H1 (cell line): ENCODE measurements around the gene CEP135. TPM values are rescaled to one million over a fixed set of nuclear protein-coding genes. Genes with fewer than 3 reads are reported as not detected.

Experiments used
- CTCF ChIA-PET: fragments of 300-600 bp; sonication (Branson Sonifier 250); formaldehyde crosslinking; loops from one replicate; lab custom pipeline; 2021; ENCODE audit not compliant: partially characterized antibody; lab: Charles Lee
- POLR2A ChIA-PET: fragments of 300-600 bp; sonication (Branson Sonifier 250); formaldehyde crosslinking; loops from one replicate; lab custom pipeline; 2021; ENCODE audit warnings: inconsistent platforms; ENCODE audit not compliant: partially characterized antibody; lab: Charles Lee
- DNase-seq, 2 experiments: peaks; one replicate each; pipeline versions ENCODE4 v3.0.0 to v3.0.0-alpha.2; 2010 to 2022; ENCODE audit warnings: low spot score in 2 of 2, low read depth in 1 of 2, mixed read lengths in 1 of 2
- FAIRE-seq: peaks from 2 replicates; lab custom pipeline; 2011; peaks lifted over from hg19 to GRCh38; lab: Jason Lieb, UNC
- H2AFZ ChIP-seq: 2 replicates; pipeline ENCODE4 v1.8.1; 2012; ENCODE audit warnings: low read length, inconsistent platforms
- H2AK5ac ChIP-seq: 2 replicates; pipeline ENCODE4 v1.6.1; 2013; ENCODE audit warnings: low read depth, low read length
- H2BK120ac ChIP-seq: replicated peaks from 2 replicates; pipeline ENCODE3; 2013; ENCODE audit warnings: low read depth, low read length, inconsistent platforms
- H2BK12ac ChIP-seq: 2 replicates; pipeline ENCODE4 v1.6.1; 2013; ENCODE audit warnings: low read depth, low read length
- H2BK15ac ChIP-seq: 2 replicates; pipeline ENCODE4 v1.6.1; 2013; ENCODE audit warnings: low read length
- H2BK20ac ChIP-seq: 2 replicates; pipeline ENCODE4 v1.6.1; 2013; ENCODE audit warnings: low read length
- H2BK5ac ChIP-seq: 2 replicates; pipeline ENCODE4 v1.6.1; 2013; ENCODE audit warnings: low read depth, low read length
- H3K14ac ChIP-seq: 2 replicates; pipeline ENCODE4 v1.6.1; 2013; ENCODE audit warnings: inconsistent platforms; ENCODE audit not compliant: insufficient read length
- H3K18ac ChIP-seq: 2 replicates; pipeline ENCODE4 v1.6.1; 2013; ENCODE audit warnings: low read length; ENCODE audit errors: extremely low read depth
- H3K23ac ChIP-seq: 2 replicates; pipeline ENCODE4 v1.6.1; 2013; ENCODE audit warnings: inconsistent platforms; ENCODE audit not compliant: insufficient read length
- H3K23me2 ChIP-seq: 2 replicates; pipeline ENCODE4 v1.6.1; 2013; ENCODE audit warnings: low read depth, low read length
- H3K27ac ChIP-seq: 2 replicates; pipeline ENCODE4 v1.6.1; 2011; ENCODE audit warnings: low read depth, low read length, inconsistent platforms
- H3K27me3 ChIP-seq, 4 experiments: replicated peaks in 1 of 4; 1 replicate in 1 of 4; 2 replicates in 3 of 4; pipeline versions ENCODE4 v1.6.1 to v1.8.1; 2011 to 2013; ENCODE audit warnings: low read length in 3 of 4, mild to moderate bottlenecking in 3 of 4, inconsistent platforms in 2 of 4, mixed read lengths in 2 of 4, moderate library complexity in 1 of 4; ENCODE audit not compliant: control insufficient read depth in 3 of 4, insufficient read depth in 3 of 4; ENCODE audit errors: extremely low read depth in 1 of 4
- H3K36me3 ChIP-seq, 4 experiments: 2 replicates each; pipeline versions ENCODE4 v1.6.1 to v1.8.1; 2011 to 2013; ENCODE audit warnings: mild to moderate bottlenecking in 4 of 4, low read length in 3 of 4, moderate library complexity in 2 of 4, control low read depth in 1 of 4, inconsistent platforms in 1 of 4; ENCODE audit not compliant: insufficient read depth in 4 of 4, control insufficient read depth in 2 of 4
- H3K4ac ChIP-seq: replicated peaks from 2 replicates; pipeline ENCODE3; 2013; ENCODE audit warnings: low read length, low read depth, mixed read lengths, inconsistent platforms; ENCODE audit not compliant: insufficient read length
- H3K4me1 ChIP-seq, 4 experiments: replicated peaks in 1 of 4; 1 replicate in 1 of 4; 2 replicates in 3 of 4; pipeline versions ENCODE4 v1.6.1 to v1.8.1; 2011 to 2013; ENCODE audit warnings: low read length in 3 of 4, inconsistent platforms in 2 of 4, mixed read lengths in 1 of 4; ENCODE audit not compliant: insufficient read depth in 4 of 4, control insufficient read depth in 3 of 4
- H3K4me2 ChIP-seq, 2 experiments: 2 replicates each; pipeline versions ENCODE4 v1.6.1 to v1.8.1; 2011 to 2013; ENCODE audit warnings: low read depth in 2 of 2, low read length in 2 of 2, control low read depth in 1 of 2, inconsistent platforms in 1 of 2, mild to moderate bottlenecking in 1 of 2; ENCODE audit not compliant: insufficient read depth in 1 of 2
- H3K4me3 ChIP-seq, 4 experiments: fragments of 200-600, 300-600 bp in 1 of 4; sonication (generic), shearing (Covaris generic), sonication (Bioruptor Twin) in 1 of 4; 2 replicates each; pipeline versions ENCODE4 v1.5.1 to v1.8.1; 2011 to 2016; ENCODE audit warnings: low read length in 4 of 4, low read depth in 3 of 4, control low read depth in 2 of 4, inconsistent platforms in 2 of 4, mild to moderate bottlenecking in 2 of 4, mixed read lengths in 1 of 4, moderate library complexity in 1 of 4; ENCODE audit not compliant: insufficient read depth in 2 of 4; ENCODE audit errors: extremely low read depth in 1 of 4
- H3K56ac ChIP-seq: replicated peaks from 2 replicates; pipeline ENCODE3; 2013; ENCODE audit warnings: low read depth, mild to moderate bottlenecking, mixed read lengths, low read length, inconsistent platforms; ENCODE audit not compliant: insufficient read length
- H3K79me1 ChIP-seq: 2 replicates; pipeline ENCODE4 v1.6.1; 2013; ENCODE audit warnings: low read depth, low read length, control low read depth
- H3K79me2 ChIP-seq, 2 experiments: 2 replicates each; pipeline versions ENCODE4 v1.6.1 to v1.8.1; 2012 to 2013; ENCODE audit warnings: low read length in 2 of 2, mild to moderate bottlenecking in 2 of 2, inconsistent platforms in 1 of 2; ENCODE audit not compliant: insufficient read depth in 2 of 2, control insufficient read depth in 1 of 2
- H3K9ac ChIP-seq, 4 experiments: replicated peaks in 1 of 4; 1 replicate in 1 of 4; 2 replicates in 3 of 4; pipeline versions ENCODE4 v1.6.1 to v1.8.1; 2011 to 2013; ENCODE audit warnings: low read depth in 3 of 4, low read length in 3 of 4, control low read depth in 2 of 4, mild to moderate bottlenecking in 2 of 4, moderate library complexity in 2 of 4, inconsistent platforms in 1 of 4; ENCODE audit errors: extremely low read depth in 1 of 4
- H3K9me3 ChIP-seq, 2 experiments: 2 replicates each; pipeline versions ENCODE4 v1.6.1 to v1.8.1; 2012 to 2013; ENCODE audit warnings: mild to moderate bottlenecking in 2 of 2, moderate library complexity in 2 of 2, control low read depth in 1 of 2, inconsistent platforms in 1 of 2, low read depth in 1 of 2, low read length in 1 of 2, mixed read lengths in 1 of 2; ENCODE audit not compliant: insufficient read depth in 2 of 2
- H4K20me1 ChIP-seq, 2 experiments: replicated peaks in 1 of 2; 2 replicates each; pipeline versions ENCODE3 to v1.8.1; 2011 to 2013; ENCODE audit warnings: inconsistent platforms in 2 of 2, low read length in 2 of 2, mild to moderate bottlenecking in 1 of 2; ENCODE audit not compliant: insufficient read depth in 2 of 2, control insufficient read depth in 1 of 2
- H4K5ac ChIP-seq: 2 replicates; pipeline ENCODE4 v1.6.1; 2013; ENCODE audit warnings: low read length, low read depth, mixed read lengths, inconsistent platforms; ENCODE audit not compliant: insufficient read length
- H4K8ac ChIP-seq: 2 replicates; pipeline ENCODE4 v1.8.0; 2013; ENCODE audit warnings: mild to moderate bottlenecking, moderate library complexity, low read length, inconsistent platforms; ENCODE audit not compliant: insufficient read depth; ENCODE audit errors: extremely low read depth
- H4K91ac ChIP-seq: replicated peaks from 2 replicates; pipeline ENCODE3; 2013; ENCODE audit warnings: low read length, mixed read lengths, inconsistent platforms; ENCODE audit not compliant: insufficient read length
- BRCA1 ChIP-seq: IDR thresholded peaks from 2 replicates; pipeline ENCODE4 v1.6.1; 2012; ENCODE audit warnings: low read depth, low read length, improper control_type of control experiment
- CBX5 ChIP-seq: fragments of 300-800, 300-1000 bp; sonication (generic); IDR thresholded peaks from 2 replicates; pipeline ENCODE4 v1.7.1; 2016; ENCODE audit warnings: antibody characterized with exemption, low read length, low read depth
- CHD2 ChIP-seq: IDR thresholded peaks from 2 replicates; pipeline ENCODE4 v1.6.1; 2012; ENCODE audit warnings: low read length, improper control_type of control experiment
- CTCF ChIP-seq, 3 experiments: IDR thresholded peaks; 1 replicate in 2 of 3; 2 replicates in 1 of 3; pipeline versions ENCODE4 v1.5.1 to v1.6.1; 2011; ENCODE audit warnings: low read length in 3 of 3, mild to moderate bottlenecking in 3 of 3, inconsistent platforms in 2 of 3, low read depth in 1 of 3, moderate library complexity in 1 of 3; ENCODE audit not compliant: insufficient read depth in 1 of 3; ENCODE audit errors: control extremely low read depth in 1 of 3
- FOSL1 ChIP-seq: IDR thresholded peaks from 2 replicates; pipeline ENCODE4 v1.6.1; 2011; ENCODE audit warnings: mild to moderate bottlenecking, low read depth, low read length, moderate library complexity; ENCODE audit not compliant: insufficient read depth
- HDAC2 ChIP-seq, 2 experiments: fragments of 300-600 bp in 1 of 2; sonication (generic) in 1 of 2; IDR thresholded peaks; 2 replicates each; pipeline ENCODE4 v1.6.1; 2011 to 2012; ENCODE audit warnings: low read depth in 2 of 2, low read length in 2 of 2, mild to moderate bottlenecking in 2 of 2, moderate library complexity in 2 of 2, borderline replicate concordance in 1 of 2, inconsistent platforms in 1 of 2
- KDM4A ChIP-seq: IDR thresholded peaks from one replicate; pipeline ENCODE4 v1.7.1; 2012; ENCODE audit warnings: low read depth, mild to moderate bottlenecking, moderate library complexity, low read length, inconsistent platforms; ENCODE audit not compliant: severe bottlenecking
- SAP30 ChIP-seq: fragments of 300-600 bp; sonication (generic); IDR thresholded peaks from 2 replicates; pipeline ENCODE4 v1.7.1; 2012; ENCODE audit warnings: low read length, moderate library complexity, mild to moderate bottlenecking, inconsistent platforms; ENCODE audit not compliant: insufficient read depth, insufficient replicate concordance
- SIX5 ChIP-seq: IDR thresholded peaks from 2 replicates; pipeline ENCODE4 v1.6.1; 2011; ENCODE audit warnings: mild to moderate bottlenecking, low read depth, low read length
- SP4 ChIP-seq: IDR thresholded peaks from 2 replicates; pipeline ENCODE4 v1.6.1; 2012; ENCODE audit warnings: low read length, inconsistent platforms
- SRF ChIP-seq: IDR thresholded peaks from 2 replicates; pipeline ENCODE4 v1.6.1; 2011; ENCODE audit warnings: mild to moderate bottlenecking, low read depth, low read length, moderate library complexity
- SUZ12 ChIP-seq: fragments of 200-600 bp; sonication (generic); IDR thresholded peaks from 2 replicates; pipeline ENCODE4 v1.6.1; 2012; ENCODE audit warnings: mild to moderate bottlenecking, inconsistent platforms, low read length, moderate library complexity, mixed read lengths
- TAF1 ChIP-seq: IDR thresholded peaks from 2 replicates; pipeline ENCODE4 v1.6.1; 2011; ENCODE audit warnings: mild to moderate bottlenecking, low read depth, low read length
- polyA plus RNA-seq, 7 experiments: library from polyadenylated mRNA; depleted of rRNA in 3 of 7; stranded (reverse) in 5 of 7; unstranded in 2 of 7; fragments of >200 nt in 5 of 7; fragments of 200-250 nt in 2 of 7; gene quantifications; 1 replicate in 5 of 7; 2 replicates in 1 of 7; 4 replicates in 1 of 7; pipeline versions ENCODE4 v1.2.1 to v1.2.3, GENCODE V29; 2011 to 2013; ENCODE audit warnings: missing spikeins in 2 of 7, mixed read lengths in 2 of 7
- total RNA-seq: library from RNA; stranded (reverse); fragmentation: NEBNext Ultra II Directional; extraction: Animal tissue kit (Norgen Biotek cat#: 25700); gene quantifications from 2 replicates; pipeline ENCODE4 v1.2.1, GENCODE V29; 2021

Gene CEP135
- total and polyA plus RNA-seq, 2 of the 8 experiments (the other 6 are each of a cell fraction or from before 2014, with no cell fraction given) = 2.7 to 14.5 TPM

- Histone ChIP-seq H3K4me2 (no peak overlapping the region), H2AFZ (no peak overlapping the region), H3K23ac (no peak overlapping the region), H2BK20ac (no peak overlapping the region), H2BK120ac (no peak overlapping the region), H3K9ac (no peak overlapping the region), H3K27me3 (no peaks in the 10 kb centered on the region), H2BK15ac (no peak overlapping the region), H3K4me1 (peaks cover 4 to 8% (median 6%) of the 10 kb centered on the region in 4 experiments; a peak in 6 of 7 replicates), H4K5ac (no peak overlapping the region), H3K4ac (no peak overlapping the region), H3K56ac (no peak overlapping the region), H4K91ac (no peak overlapping the region), H3K23me2 (no peaks in the 10 kb centered on the region; the same call in 1 of the 2 replicates), H4K8ac (no peak overlapping the region), H3K79me2 (peaks cover 0 to 8% of the 10 kb centered on the region in 2 experiments; a peak in 2 of 4 replicates), H4K20me1 (peaks cover 0 to 6% of the 10 kb centered on the region in 2 experiments), H3K9me3 (peaks cover under 1 to 4% of the 10 kb centered on the region in 2 experiments; a peak in 3 of 4 replicates), H2BK5ac (no peak overlapping the region), H3K79me1 (no peaks in the 10 kb centered on the region), H3K4me3 (no peak overlapping the region), H3K27ac (no peak overlapping the region), H3K18ac (no peak overlapping the region), H2AK5ac (no peak overlapping the region), H3K36me3 (no peaks in the 10 kb centered on the region; a peak in 2 of 8 replicates), H3K14ac (no peak overlapping the region), H2BK12ac (no peak overlapping the region)
- ChIA-PET CTCF (no interaction called here), POLR2A (no interaction called here)
- FAIRE-seq = no peak
- no peak for DNase-seq
- no peak for TF ChIP-seq CHD2
- no peak for TF ChIP-seq HDAC2 (IDR thresholded peaks at IDR 0.05; ENCODE audit: borderline replicate concordance in 1 of 2, low read depth in 2 of 2, low read length in 2 of 2)
- TF ChIP-seq BRCA1 = no peak
- no peak for TF ChIP-seq SP4
- TF ChIP-seq SUZ12 = no peak
- no peak for TF ChIP-seq CTCF (IDR thresholded peaks at IDR 0.05; ENCODE audit: control extremely low read depth in 1 of 3, insufficient read depth in 1 of 3, low read depth in 1 of 3, low read length in 3 of 3)
- no peak for TF ChIP-seq KDM4A
- no peak for TF ChIP-seq FOSL1
- no peak for TF ChIP-seq TAF1
- no peak for TF ChIP-seq SRF
- no peak for TF ChIP-seq CBX5
- TF ChIP-seq SAP30 = no peak
- TF ChIP-seq SIX5 = no peak
These were observed 134.1 kb downstream of the CEP135 start for GRCh38 chr4:56082829-56083228.
